ENCODE data around the gene MACC1. TPM values are rescaled to one million over a fixed set of nuclear protein-coding genes. Genes with fewer than 3 reads are reported as not detected.

Gene MACC1
- total and polyA plus RNA-seq, 4 donors, result 2.8 to 45.2 (median 14.7) TPM

GRCh38 chr7:20136647-20137046 lies 80.5 kb downstream of the MACC1 start:
- H3K4me3 ChIP-seq, result no peak overlapping the region
- H3K27ac ChIP-seq (ENCODE audit: low read depth in 1 of 2, low read length in 1 of 2), result no peak overlapping the region
- TF ChIP-seq, protein P1, sequence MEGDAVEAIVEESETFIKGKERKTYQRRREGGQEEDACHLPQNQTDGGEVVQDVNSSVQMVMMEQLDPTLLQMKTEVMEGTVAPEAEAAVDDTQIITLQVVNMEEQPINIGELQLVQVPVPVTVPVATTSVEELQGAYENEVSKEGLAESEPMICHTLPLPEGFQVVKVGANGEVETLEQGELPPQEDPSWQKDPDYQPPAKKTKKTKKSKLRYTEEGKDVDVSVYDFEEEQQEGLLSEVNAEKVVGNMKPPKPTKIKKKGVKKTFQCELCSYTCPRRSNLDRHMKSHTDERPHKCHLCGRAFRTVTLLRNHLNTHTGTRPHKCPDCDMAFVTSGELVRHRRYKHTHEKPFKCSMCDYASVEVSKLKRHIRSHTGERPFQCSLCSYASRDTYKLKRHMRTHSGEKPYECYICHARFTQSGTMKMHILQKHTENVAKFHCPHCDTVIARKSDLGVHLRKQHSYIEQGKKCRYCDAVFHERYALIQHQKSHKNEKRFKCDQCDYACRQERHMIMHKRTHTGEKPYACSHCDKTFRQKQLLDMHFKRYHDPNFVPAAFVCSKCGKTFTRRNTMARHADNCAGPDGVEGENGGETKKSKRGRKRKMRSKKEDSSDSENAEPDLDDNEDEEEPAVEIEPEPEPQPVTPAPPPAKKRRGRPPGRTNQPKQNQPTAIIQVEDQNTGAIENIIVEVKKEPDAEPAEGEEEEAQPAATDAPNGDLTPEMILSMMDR (IDR thresholded peaks at IDR 0.05; ENCODE audit: control extremely low read depth, extremely low read depth), result no peak
- H3K9ac ChIP-seq (ENCODE audit: insufficient read depth in 1 of 2, low read length in 2 of 2), result no peak overlapping the region
- H3K4me1 ChIP-seq (ENCODE audit: control insufficient read depth in 5 of 5, insufficient read depth in 5 of 5, low read length in 5 of 5), result no peaks in the 10 kb centered on the region
- 96 to 97% methylated on average over 2 of the region's 2 CpGs for WGBS, 2 donors
- no peaks in the 10 kb centered on the region for H3K9me3 ChIP-seq (ENCODE audit: control insufficient read depth in 4 of 4, insufficient read depth in 3 of 4, low read length in 3 of 4)
- no peaks in the 10 kb centered on the region for H3K27me3 ChIP-seq (ENCODE audit: control insufficient read depth in 3 of 3, insufficient read depth in 3 of 3, low read length in 2 of 3)
- ATAC-seq (ENCODE audit: insufficient read depth, low FRiP score) (no peak), DNase-seq (no peak)
- H3K36me3 ChIP-seq (ENCODE audit: control insufficient read depth in 4 of 4, insufficient read depth in 4 of 4, low read length in 4 of 4), result no peaks in the 10 kb centered on the region

GRCh38 chr7:20133803-20134202 lies 83.4 kb downstream of the MACC1 start:
- no peaks in the 10 kb centered on the region for H3K36me3 ChIP-seq (ENCODE audit: control insufficient read depth in 4 of 4, insufficient read depth in 4 of 4, low read length in 4 of 4)
- TF ChIP-seq, protein P1 (IDR thresholded peaks at IDR 0.05; ENCODE audit: control extremely low read depth, extremely low read depth), result no peak
- DNase-seq, result no peak
- H3K9ac ChIP-seq (ENCODE audit: insufficient read depth in 1 of 2, low read length in 2 of 2), result no peak overlapping the region
- no peak overlapping the region for H3K27ac ChIP-seq (ENCODE audit: low read depth in 1 of 2, low read length in 1 of 2)
- no peak overlapping the region for H3K4me3 ChIP-seq
- no peaks in the 10 kb centered on the region for H3K4me1 ChIP-seq (ENCODE audit: control insufficient read depth in 5 of 5, insufficient read depth in 5 of 5, low read length in 5 of 5)
- no peaks in the 10 kb centered on the region for H3K27me3 ChIP-seq (ENCODE audit: control insufficient read depth in 3 of 3, insufficient read depth in 3 of 3, low read length in 2 of 3)
- no peak for ATAC-seq (ENCODE audit: insufficient read depth, low FRiP score)
- H3K9me3 ChIP-seq (ENCODE audit: control insufficient read depth in 4 of 4, insufficient read depth in 3 of 4, low read length in 3 of 4), result no peaks in the 10 kb centered on the region

- Histone ChIP-seq H3K4me3 (no peak overlapping the region), H3K9me3 (ENCODE audit: control insufficient read depth in 4 of 4, insufficient read depth in 3 of 4, low read length in 3 of 4) (no peaks in the 10 kb centered on the region), H3K27ac (ENCODE audit: low read depth in 1 of 2, low read length in 1 of 2) (no peak overlapping the region), H3K36me3 (ENCODE audit: control insufficient read depth in 4 of 4, insufficient read depth in 4 of 4, low read length in 4 of 4) (no peaks in the 10 kb centered on the region), H3K27me3 (ENCODE audit: control insufficient read depth in 3 of 3, insufficient read depth in 3 of 3, low read length in 2 of 3) (no peaks in the 10 kb centered on the region), H3K4me1 (ENCODE audit: control insufficient read depth in 5 of 5, insufficient read depth in 5 of 5, low read length in 5 of 5) (no peaks in the 10 kb centered on the region), H3K9ac (ENCODE audit: insufficient read depth in 1 of 2, low read length in 2 of 2) (no peak overlapping the region)
- 72 to 86% methylated on average over 2 of the region's 2 CpGs for WGBS, 2 donors
- ATAC-seq (ENCODE audit: insufficient read depth, low FRiP score), result no peak
- TF ChIP-seq, protein P1 (IDR thresholded peaks at IDR 0.05; ENCODE audit: control extremely low read depth, extremely low read depth), result no peak
- no peak for DNase-seq
These were observed 84.6 kb downstream of the MACC1 start for GRCh38 chr7:20132585-20132984.

DNA sequence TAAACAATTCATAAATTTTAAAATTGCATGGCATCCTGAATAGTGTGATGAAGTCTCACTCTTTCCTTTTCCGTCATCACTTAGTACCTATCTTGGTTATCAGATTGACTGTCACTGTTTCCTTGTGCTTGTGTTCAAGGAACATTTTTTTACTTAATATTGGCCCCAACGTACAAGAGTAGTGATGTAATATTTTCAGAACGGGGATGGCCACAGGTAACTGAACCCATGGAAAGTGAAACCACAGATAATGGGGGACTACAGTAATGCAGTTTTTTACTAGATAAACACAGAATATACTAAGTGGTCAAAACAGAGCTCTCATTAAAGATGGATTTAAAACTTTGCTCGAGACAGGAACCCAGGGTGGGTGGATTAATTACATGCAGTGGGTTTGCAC lies 85.4 kb downstream of the MACC1 start:
- H3K36me3 ChIP-seq (ENCODE audit: control insufficient read depth in 4 of 4, insufficient read depth in 4 of 4, low read length in 4 of 4), result no peaks in the 10 kb centered on the region
- no peak overlapping the region for H3K4me3 ChIP-seq
- H3K9ac ChIP-seq (ENCODE audit: insufficient read depth in 1 of 2, low read length in 2 of 2), result no peak overlapping the region
- 79 to 81% methylated on average over 4 of the region's 4 CpGs for WGBS, 2 donors
- no peak overlapping the region for H3K27ac ChIP-seq (ENCODE audit: low read depth in 1 of 2, low read length in 1 of 2)
- H3K4me1 ChIP-seq (ENCODE audit: control insufficient read depth in 5 of 5, insufficient read depth in 5 of 5, low read length in 5 of 5), result no peaks in the 10 kb centered on the region
- DNase-seq (no peak), ATAC-seq (ENCODE audit: insufficient read depth, low FRiP score) (no peak)
- H3K9me3 ChIP-seq (ENCODE audit: control insufficient read depth in 4 of 4, insufficient read depth in 3 of 4, low read length in 3 of 4), result no peaks in the 10 kb centered on the region
- TF ChIP-seq, protein P1 (IDR thresholded peaks at IDR 0.05; ENCODE audit: control extremely low read depth, extremely low read depth), result no peak
- no peaks in the 10 kb centered on the region for H3K27me3 ChIP-seq (ENCODE audit: control insufficient read depth in 3 of 3, insufficient read depth in 3 of 3, low read length in 2 of 3)
